Measurements from ENCODE around the gene PGAP3.
A peak's percentile ranks its signal among the peaks of the same experiment; 100 is the strongest.

The PGAP3 gene

DNA sequence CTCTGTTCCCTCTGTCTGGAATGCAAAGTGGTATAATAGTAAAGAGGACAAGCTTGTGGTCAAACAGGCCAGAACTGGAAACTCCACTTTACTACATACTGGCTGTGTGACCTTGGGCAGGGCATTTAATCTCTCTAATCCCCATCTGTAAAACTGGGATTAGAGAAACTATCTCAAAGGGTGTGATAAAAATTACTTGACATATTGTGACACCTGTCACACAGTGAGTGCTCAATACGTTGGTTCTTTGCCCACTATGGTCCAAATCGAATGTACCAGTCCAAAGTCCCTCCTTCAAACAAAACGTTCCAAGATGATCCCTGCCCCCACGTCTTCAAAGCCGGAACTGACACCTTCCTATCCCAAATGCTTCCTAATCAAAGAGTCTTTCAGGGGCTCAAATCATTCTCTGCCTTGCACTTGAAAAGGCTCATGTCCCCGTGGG, 734 bp downstream of the PGAP3 start:
- DNase-seq (no peak), ATAC-seq (no peak)
- Mint-ChIP-seq H3K4me3 (peak overlapping the region; percentile 87 to 97), H3K27me3 (no peaks in the 10 kb centered on the region), H3K9me3 (peaks cover 0 to 9% of the 10 kb centered on the region in 2 donors), H3K27ac (no peak overlapping the region), H3K4me1 (peaks cover 18% of the 10 kb centered on the region)

- Mint-ChIP-seq H3K4me1 (peaks cover 36% of the 10 kb centered on the region), H3K4me3 (no peak overlapping the region), H3K27ac (no peak overlapping the region), H3K27me3 (no peaks in the 10 kb centered on the region), H3K9me3 (peaks cover 0 to 9% of the 10 kb centered on the region in 2 donors)
- DNase-seq = no peak
- no peak for ATAC-seq
Measured at GRCh38 chr17:39684369-39685192, 3.3 kb downstream of the PGAP3 start.

GRCh38 chr17:39683295-39683939, 4.4 kb downstream of the PGAP3 start:
- H3K4me3 Mint-ChIP-seq = no peak overlapping the region
- H3K27me3 Mint-ChIP-seq = no peaks in the 10 kb centered on the region
- ATAC-seq (no peak), DNase-seq (no peak)
- H3K27ac Mint-ChIP-seq = no peak overlapping the region
- peaks cover 38% of the 10 kb centered on the region for H3K4me1 Mint-ChIP-seq
- peaks cover 0 to 9% of the 10 kb centered on the region in 2 donors for H3K9me3 Mint-ChIP-seq

GRCh38 chr17:39679521-39680192, 8.2 kb downstream of the PGAP3 start:
- ATAC-seq = peak; percentile 87
- Mint-ChIP-seq H3K27me3 (no peaks in the 10 kb centered on the region), H3K4me1 (peaks cover 64% of the 10 kb centered on the region), H3K4me3 (peak overlapping the region; percentile 8 to 70), H3K9me3 (no peaks in the 10 kb centered on the region), H3K27ac (peak overlapping the region; percentile 92 to 97)
- peak; percentile 48 to 53 for DNase-seq

DNA sequence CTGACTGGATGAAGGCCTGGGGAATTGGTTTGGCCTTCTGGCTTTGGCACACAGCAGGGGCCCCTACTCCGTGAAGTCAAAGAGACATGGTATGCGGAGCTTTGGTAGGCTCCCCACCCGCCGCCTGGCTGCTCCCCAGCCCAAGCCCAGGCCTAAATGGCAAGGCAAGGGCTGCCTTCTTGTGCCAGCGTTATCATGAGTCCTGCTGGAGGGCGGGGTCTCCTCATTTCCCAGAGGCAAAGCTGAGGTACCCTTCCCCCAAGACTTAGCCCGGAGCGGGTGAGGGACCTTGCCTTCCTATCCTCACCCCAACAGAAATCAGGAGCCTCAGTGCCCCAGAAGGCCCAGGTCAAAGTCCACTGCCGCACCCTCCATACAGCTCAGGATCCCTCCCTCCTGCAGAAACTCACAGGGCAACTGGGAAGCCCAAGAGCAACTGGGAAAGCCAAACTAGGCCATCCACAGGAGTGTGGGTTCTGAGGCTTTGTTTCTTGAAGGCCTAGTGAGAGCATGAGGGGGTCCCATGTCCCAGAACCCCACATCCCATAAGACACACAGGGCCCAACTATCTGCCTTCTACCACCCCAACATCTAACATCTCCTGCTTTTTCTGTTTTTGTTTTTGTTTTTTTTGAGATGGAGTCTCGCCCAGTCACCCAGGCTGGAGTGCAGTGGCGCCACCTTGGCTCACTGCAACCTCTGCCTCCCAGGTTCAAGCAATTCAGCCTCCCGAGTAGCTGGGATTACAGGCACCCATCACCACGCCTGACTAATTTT, 9.3 kb downstream of the PGAP3 start:
- Mint-ChIP-seq H3K27me3 (no peaks in the 10 kb centered on the region), H3K9me3 (no peaks in the 10 kb centered on the region), H3K4me1 (peaks cover 64% of the 10 kb centered on the region), H3K4me3 (peak overlapping the region in 1 of 2 donors; percentile 22), H3K27ac (peak overlapping the region; percentile 55 to 97)
- ATAC-seq = no peak
- no peak for DNase-seq

GRCh38 chr17:39677542-39678339, 10.1 kb downstream of the PGAP3 start:
- no peak for ATAC-seq
- peak overlapping the region in 1 of 2 donors; percentile 60 for H3K27ac Mint-ChIP-seq
- H3K9me3 Mint-ChIP-seq = no peaks in the 10 kb centered on the region
- no peaks in the 10 kb centered on the region for H3K27me3 Mint-ChIP-seq
- no peak for DNase-seq
- H3K4me3 Mint-ChIP-seq = no peak overlapping the region
- H3K4me1 Mint-ChIP-seq = peaks cover 64% of the 10 kb centered on the region

DNA sequence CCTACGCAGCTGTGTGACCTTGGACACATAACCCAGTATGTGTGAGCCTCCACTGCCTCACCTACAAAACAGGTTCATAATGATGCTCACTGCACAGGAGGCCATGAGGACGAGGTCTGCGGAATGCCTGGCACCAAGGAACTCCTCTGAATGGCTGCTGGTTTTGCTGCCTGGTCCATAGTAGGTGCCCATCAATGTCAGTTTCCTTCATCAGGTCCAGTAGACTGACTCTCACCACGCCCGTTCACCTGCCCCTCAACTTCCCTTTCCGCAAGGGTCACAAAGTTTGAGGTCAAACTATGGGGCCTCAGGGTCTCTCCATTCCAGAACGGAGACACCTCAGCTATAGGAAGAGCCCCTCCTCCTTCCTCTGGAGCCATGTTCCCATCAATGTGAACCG, 10.8 kb downstream of the PGAP3 start:
- H3K4me1 Mint-ChIP-seq = peaks cover 68% of the 10 kb centered on the region
- H3K27ac Mint-ChIP-seq = no peak overlapping the region
- peaks cover 2% of the 10 kb centered on the region for H3K27me3 Mint-ChIP-seq
- DNase-seq (no peak), ATAC-seq (no peak)
- no peaks in the 10 kb centered on the region for H3K9me3 Mint-ChIP-seq
- H3K4me3 Mint-ChIP-seq = no peak overlapping the region

GRCh38 chr17:39676198-39676819, 11.5 kb downstream of the PGAP3 start:
- Mint-ChIP-seq H3K4me3 (no peak overlapping the region), H3K27ac (peak overlapping the region in 1 of 2 donors; percentile 69), H3K4me1 (peaks cover 75% of the 10 kb centered on the region), H3K9me3 (no peaks in the 10 kb centered on the region), H3K27me3 (peaks cover 10% of the 10 kb centered on the region)
- peak; percentile 65 for ATAC-seq
- peak in 1 of 2 donors; percentile 43 for DNase-seq

DNA sequence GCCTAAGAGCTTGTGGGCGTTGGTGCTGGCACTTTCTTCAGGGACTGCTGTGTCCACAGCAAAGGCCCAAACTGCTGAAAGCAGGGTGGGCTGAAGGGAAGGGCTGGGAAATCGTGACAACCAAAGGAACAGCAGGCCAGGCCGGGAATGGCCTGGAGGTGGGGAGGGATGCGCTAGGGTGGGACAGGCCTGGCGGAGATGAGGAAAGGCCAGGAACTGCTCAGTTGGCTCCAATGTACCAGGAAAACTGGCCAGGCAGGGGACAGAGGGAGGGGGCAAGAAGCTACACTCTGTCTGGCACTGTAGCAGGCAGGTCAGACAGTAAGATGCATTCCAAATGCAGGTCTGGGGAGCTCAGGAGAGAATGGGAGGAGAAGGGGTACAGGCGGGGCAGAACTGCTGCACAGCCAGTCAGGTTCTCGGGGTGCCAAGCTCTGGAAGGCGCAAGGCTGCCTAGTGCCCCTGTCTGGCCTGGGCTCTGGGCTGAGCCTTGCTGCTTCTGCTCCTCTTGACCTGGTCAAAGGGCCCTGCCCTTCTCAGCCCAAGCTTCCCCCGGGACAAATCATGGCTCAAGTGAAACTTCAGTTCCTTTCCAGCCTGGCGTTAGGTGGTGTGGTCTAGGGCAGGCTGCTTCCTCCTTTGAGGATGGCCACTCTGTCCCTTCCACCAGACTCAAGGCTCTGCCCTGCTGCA, 12.3 kb downstream of the PGAP3 start:
- H3K27ac Mint-ChIP-seq = peak overlapping the region in 1 of 2 donors; percentile 69
- no peak overlapping the region for H3K4me3 Mint-ChIP-seq
- H3K27me3 Mint-ChIP-seq = peaks cover 18% of the 10 kb centered on the region
- H3K4me1 Mint-ChIP-seq = peaks cover 68% of the 10 kb centered on the region
- no peak for ATAC-seq
- DNase-seq = no peak
- no peaks in the 10 kb centered on the region for H3K9me3 Mint-ChIP-seq

GRCh38 chr17:39674702-39675389, 13.0 kb downstream of the PGAP3 start:
- Mint-ChIP-seq H3K4me3 (no peak overlapping the region), H3K4me1 (peaks cover 61% of the 10 kb centered on the region)
- no peak for DNase-seq

GRCh38 chr17:39674179-39674578, 13.7 kb downstream of the PGAP3 start:
- ATAC-seq = no peak
- peaks cover 58% of the 10 kb centered on the region for H3K4me1 Mint-ChIP-seq

More at GRCh38 chr17:39674702-39675389, 13.0 kb downstream of the PGAP3 start:
- no peak for ATAC-seq
- peaks cover 22% of the 10 kb centered on the region for H3K27me3 Mint-ChIP-seq
- H3K27ac Mint-ChIP-seq = no peak overlapping the region
- H3K9me3 Mint-ChIP-seq = no peaks in the 10 kb centered on the region

DNA sequence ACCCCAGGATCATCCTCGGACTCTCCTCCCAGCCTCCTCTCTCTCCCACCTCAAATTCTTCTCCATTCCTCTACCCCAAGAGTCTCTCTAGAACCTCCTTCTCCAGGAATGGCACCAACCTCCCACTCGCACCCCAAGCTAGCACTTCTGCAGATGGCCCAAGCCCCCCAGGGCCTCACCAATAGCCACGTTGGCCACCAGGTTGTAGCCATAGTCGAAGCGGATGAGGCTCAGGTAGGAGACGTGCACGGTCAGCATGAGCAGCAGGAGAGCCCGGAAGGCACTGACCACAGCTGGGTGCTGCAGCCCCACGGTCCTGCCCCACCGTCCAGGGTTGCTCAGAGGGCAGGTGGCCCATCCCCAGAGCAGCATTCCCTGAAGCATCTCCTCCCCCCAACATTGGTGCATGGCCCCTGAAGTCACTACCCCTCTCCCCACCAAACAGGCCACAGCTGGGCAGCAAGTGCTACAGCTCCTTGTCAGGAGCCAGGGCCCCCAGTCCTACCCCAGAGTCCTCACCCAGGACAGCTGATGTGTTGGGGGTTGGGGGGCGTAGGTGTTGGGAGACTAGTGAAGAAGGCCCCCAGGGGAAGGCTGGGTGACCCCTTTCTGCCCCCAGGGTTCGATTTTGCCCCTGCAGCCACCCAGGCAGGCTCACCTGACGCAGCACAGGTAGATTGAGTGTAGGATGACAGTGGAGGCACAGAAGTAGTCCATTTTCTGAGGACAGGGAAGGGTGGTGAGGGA, 14.3 kb downstream of the PGAP3 start:
- H3K27ac Mint-ChIP-seq = no peak overlapping the region
- no peak for DNase-seq
- H3K27me3 Mint-ChIP-seq = peaks cover 34% of the 10 kb centered on the region
- H3K4me1 Mint-ChIP-seq = peaks cover 58% of the 10 kb centered on the region
- no peak overlapping the region for H3K4me3 Mint-ChIP-seq
- no peak for ATAC-seq
- H3K9me3 Mint-ChIP-seq = no peaks in the 10 kb centered on the region

More at GRCh38 chr17:39674179-39674578, 13.7 kb downstream of the PGAP3 start:
- Mint-ChIP-seq H3K9me3 (no peaks in the 10 kb centered on the region), H3K27ac (no peak overlapping the region), H3K4me3 (no peak overlapping the region), H3K27me3 (peaks cover 27% of the 10 kb centered on the region)
- DNase-seq = no peak
